K562 (cell line): ENCODE measurements around the gene MALSU1. TPM values are rescaled to one million over a fixed set of nuclear protein-coding genes. Genes with fewer than 3 reads are reported as not detected.

Source experiments
- CBX2 ChIP-seq: fragments of 200-600 bp; sonication (generic); IDR thresholded peaks from one replicate; pipeline ENCODE4 v1.6.1; 2012; ENCODE audit warnings: mild to moderate bottlenecking, low read length, inconsistent platforms; ENCODE audit not compliant: insufficient read depth, poor library complexity, severe bottlenecking
- DPF2 ChIP-seq: fragments of 450-650 bp; IDR thresholded peaks from 2 replicates; pipeline ENCODE4 v1.6.1; 2016
- ILK ChIP-seq: fragments of 450-650 bp; IDR thresholded peaks from 2 replicates; pipeline ENCODE4 v1.6.1; 2016; ENCODE audit warnings: missing genetic modification characterization, low read depth, mild to moderate bottlenecking, missing compliant biosample characterization, moderate library complexity, borderline replicate concordance
- MNT ChIP-seq, 2 experiments: fragments of 450-650 bp; conservative IDR thresholded peaks; 2 replicates each; pipeline ENCODE4 v1.6.1; 2017; ENCODE audit warnings: mild to moderate bottlenecking in 2 of 2, moderate library complexity in 2 of 2
- MYC ChIP-seq, 2 experiments: fragments of 250-450 bp in 1 of 2; sonication (Bioruptor Pico) in 1 of 2; IDR thresholded peaks; 2 replicates each; pipeline versions ENCODE4 v1.5.1 to v1.6.1; 2012 to 2021; ENCODE audit warnings: low read depth in 2 of 2, borderline replicate concordance in 1 of 2, improper control_type of control experiment in 1 of 2, low read length in 1 of 2, mild to moderate bottlenecking in 1 of 2, moderate library complexity in 1 of 2
- MYNN ChIP-seq, 2 experiments: sonication (generic); formaldehyde crosslinking in 1 of 2; IDR thresholded peaks; 2 replicates each; pipeline versions ENCODE4 v1.5.0 to v1.6.1; 2016 to 2020; ENCODE audit warnings: antibody characterized with exemption in 1 of 2, missing genetic modification reagents in 1 of 2
- OTX1 ChIP-seq: fragments of 450-650 bp; formaldehyde crosslinking; IDR thresholded peaks from 2 replicates; pipeline ENCODE4 v1.4.0; 2022; ENCODE audit warnings: mild to moderate bottlenecking
- SIX5 ChIP-seq, 2 experiments: IDR thresholded peaks; 2 replicates each; pipeline ENCODE4 v1.6.1; 2011; ENCODE audit warnings: low read length in 2 of 2, borderline replicate concordance in 1 of 2, low read depth in 1 of 2, mild to moderate bottlenecking in 1 of 2, moderate library complexity in 1 of 2; ENCODE audit not compliant: insufficient read depth in 1 of 2
- SMAD4 ChIP-seq: fragments of 250-450 bp; sonication (Bioruptor Pico); conservative IDR thresholded peaks from 2 replicates; pipeline ENCODE4 v1.8.0; 2021; ENCODE audit warnings: inconsistent platforms, mild to moderate bottlenecking, moderate library complexity
- XRCC3 ChIP-seq: fragments of 450-650 bp; IDR thresholded peaks from 2 replicates; pipeline ENCODE4 v1.6.1; 2017; ENCODE audit warnings: mild to moderate bottlenecking, moderate library complexity
- ZBTB26 ChIP-seq: fragments of 450-650 bp; formaldehyde crosslinking; IDR thresholded peaks from 2 replicates; pipeline ENCODE4 v1.4.0; 2022; ENCODE audit warnings: missing genetic modification characterization
- ZFPM2 ChIP-seq: fragments of 250-450 bp; sonication (Bioruptor Pico); IDR thresholded peaks from 2 replicates; pipeline ENCODE4 v1.5.1; 2022; ENCODE audit warnings: mild to moderate bottlenecking
- ZNF384 ChIP-seq: IDR thresholded peaks from 2 replicates; pipeline ENCODE4 v1.6.1; 2012; ENCODE audit warnings: low read depth, low read length, improper control_type of control experiment
- polyA plus RNA-seq, 8 experiments: library from polyadenylated mRNA; depleted of rRNA in 4 of 8; stranded (reverse) in 5 of 8; unstranded in 3 of 8; fragments of >200 nt; fragmentation: Nextera tagmentation in 2 of 8; fragmentation: Illumina TruSeq in 1 of 8; extraction: Ambion mirVana in 2 of 8; extraction: Trizol in 1 of 8; gene quantifications; 2 replicates each; pipeline versions ENCODE4 v1.2.1 to v1.2.3, GENCODE V29; 2011 to 2014; ENCODE audit warnings: inconsistent platforms in 1 of 8, missing spikeins in 1 of 8
- total RNA-seq, 7 experiments: library from RNA; depleted of rRNA in 6 of 7; stranded (reverse); fragments of >200 nt in 6 of 7; fragmentation: Illumina TruSeq in 2 of 7; extraction: Trizol in 2 of 7; gene quantifications; 2 replicates each; pipeline versions ENCODE4 v1.2.1 to v1.2.3, GENCODE V29; 2011 to 2021; ENCODE audit warnings: low replicate concordance in 1 of 7
- TF ChIP-seq, protein P1 (sequence below): sonication (generic); formaldehyde crosslinking; IDR thresholded peaks from 2 replicates; pipeline ENCODE4 v1.8.1; 2023; ENCODE audit warnings: missing genetic modification reagents, mild to moderate bottlenecking, borderline replicate concordance
- TF ChIP-seq, protein P2 (sequence below): fragments of 450-650 bp; IDR thresholded peaks from 2 replicates; pipeline ENCODE4 v1.6.1; 2018; ENCODE audit not compliant: partially characterized antibody

Gene MALSU1
- total and polyA plus RNA-seq, 9 of the 15 experiments (the other 6 are each of a cell fraction or from before 2014, with no cell fraction given): 12.3 to 308 (median 81.2) TPM

DNA sequence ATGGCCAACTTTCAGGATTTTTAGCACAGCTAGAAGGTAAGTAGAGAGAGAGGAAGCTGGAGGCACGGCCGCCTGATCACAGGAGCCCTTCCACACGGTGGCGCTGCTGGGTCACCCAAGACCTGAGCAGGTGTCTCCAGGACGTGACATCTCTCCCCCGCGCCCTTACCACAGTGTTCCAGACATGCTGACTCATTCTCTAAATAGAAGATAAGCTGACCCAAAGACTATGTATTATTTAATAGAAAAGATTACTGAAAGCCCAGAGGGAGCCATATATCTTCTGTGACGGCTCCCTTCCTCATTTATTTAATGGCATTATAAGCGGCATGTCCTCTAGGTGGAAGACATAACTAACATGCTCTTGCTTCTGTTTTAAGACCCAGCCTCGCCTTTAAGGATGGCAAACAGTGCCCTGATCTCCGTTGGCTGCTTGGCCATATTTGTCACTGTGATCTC, 26.0 kb upstream of the MALSU1 start (continued):
- 0 out of 2 replicates have a peak, but pooled peaks have one; percentile 22 for TF ChIP-seq ZNF384
- TF ChIP-seq ILK (tag): no peak
- peak; percentile 66 for TF ChIP-seq MYC (IDR thresholded peaks at IDR 0.05; ENCODE audit: low read depth, low read length)
- TF ChIP-seq MYC (CRISPR knock-in tag; IDR thresholded peaks at IDR 0.05; ENCODE audit: borderline replicate concordance, low read depth): no peak
- TF ChIP-seq, protein P1, sequence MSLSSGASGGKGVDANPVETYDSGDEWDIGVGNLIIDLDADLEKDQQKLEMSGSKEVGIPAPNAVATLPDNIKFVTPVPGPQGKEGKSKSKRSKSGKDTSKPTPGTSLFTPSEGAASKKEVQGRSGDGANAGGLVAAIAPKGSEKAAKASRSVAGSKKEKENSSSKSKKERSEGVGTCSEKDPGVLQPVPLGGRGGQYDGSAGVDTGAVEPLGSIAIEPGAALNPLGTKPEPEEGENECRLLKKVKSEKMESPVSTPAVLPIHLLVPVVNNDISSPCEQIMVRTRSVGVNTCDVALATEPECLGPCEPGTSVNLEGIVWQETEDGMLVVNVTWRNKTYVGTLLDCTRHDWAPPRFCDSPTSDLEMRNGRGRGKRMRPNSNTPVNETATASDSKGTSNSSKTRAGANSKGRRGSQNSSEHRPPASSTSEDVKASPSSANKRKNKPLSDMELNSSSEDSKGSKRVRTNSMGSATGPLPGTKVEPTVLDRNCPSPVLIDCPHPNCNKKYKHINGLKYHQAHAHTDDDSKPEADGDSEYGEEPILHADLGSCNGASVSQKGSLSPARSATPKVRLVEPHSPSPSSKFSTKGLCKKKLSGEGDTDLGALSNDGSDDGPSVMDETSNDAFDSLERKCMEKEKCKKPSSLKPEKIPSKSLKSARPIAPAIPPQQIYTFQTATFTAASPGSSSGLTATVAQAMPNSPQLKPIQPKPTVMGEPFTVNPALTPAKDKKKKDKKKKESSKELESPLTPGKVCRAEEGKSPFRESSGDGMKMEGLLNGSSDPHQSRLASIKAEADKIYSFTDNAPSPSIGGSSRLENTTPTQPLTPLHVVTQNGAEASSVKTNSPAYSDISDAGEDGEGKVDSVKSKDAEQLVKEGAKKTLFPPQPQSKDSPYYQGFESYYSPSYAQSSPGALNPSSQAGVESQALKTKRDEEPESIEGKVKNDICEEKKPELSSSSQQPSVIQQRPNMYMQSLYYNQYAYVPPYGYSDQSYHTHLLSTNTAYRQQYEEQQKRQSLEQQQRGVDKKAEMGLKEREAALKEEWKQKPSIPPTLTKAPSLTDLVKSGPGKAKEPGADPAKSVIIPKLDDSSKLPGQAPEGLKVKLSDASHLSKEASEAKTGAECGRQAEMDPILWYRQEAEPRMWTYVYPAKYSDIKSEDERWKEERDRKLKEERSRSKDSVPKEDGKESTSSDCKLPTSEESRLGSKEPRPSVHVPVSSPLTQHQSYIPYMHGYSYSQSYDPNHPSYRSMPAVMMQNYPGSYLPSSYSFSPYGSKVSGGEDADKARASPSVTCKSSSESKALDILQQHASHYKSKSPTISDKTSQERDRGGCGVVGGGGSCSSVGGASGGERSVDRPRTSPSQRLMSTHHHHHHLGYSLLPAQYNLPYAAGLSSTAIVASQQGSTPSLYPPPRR (CRISPR knock-in tag): no peak
- TF ChIP-seq, protein P2, sequence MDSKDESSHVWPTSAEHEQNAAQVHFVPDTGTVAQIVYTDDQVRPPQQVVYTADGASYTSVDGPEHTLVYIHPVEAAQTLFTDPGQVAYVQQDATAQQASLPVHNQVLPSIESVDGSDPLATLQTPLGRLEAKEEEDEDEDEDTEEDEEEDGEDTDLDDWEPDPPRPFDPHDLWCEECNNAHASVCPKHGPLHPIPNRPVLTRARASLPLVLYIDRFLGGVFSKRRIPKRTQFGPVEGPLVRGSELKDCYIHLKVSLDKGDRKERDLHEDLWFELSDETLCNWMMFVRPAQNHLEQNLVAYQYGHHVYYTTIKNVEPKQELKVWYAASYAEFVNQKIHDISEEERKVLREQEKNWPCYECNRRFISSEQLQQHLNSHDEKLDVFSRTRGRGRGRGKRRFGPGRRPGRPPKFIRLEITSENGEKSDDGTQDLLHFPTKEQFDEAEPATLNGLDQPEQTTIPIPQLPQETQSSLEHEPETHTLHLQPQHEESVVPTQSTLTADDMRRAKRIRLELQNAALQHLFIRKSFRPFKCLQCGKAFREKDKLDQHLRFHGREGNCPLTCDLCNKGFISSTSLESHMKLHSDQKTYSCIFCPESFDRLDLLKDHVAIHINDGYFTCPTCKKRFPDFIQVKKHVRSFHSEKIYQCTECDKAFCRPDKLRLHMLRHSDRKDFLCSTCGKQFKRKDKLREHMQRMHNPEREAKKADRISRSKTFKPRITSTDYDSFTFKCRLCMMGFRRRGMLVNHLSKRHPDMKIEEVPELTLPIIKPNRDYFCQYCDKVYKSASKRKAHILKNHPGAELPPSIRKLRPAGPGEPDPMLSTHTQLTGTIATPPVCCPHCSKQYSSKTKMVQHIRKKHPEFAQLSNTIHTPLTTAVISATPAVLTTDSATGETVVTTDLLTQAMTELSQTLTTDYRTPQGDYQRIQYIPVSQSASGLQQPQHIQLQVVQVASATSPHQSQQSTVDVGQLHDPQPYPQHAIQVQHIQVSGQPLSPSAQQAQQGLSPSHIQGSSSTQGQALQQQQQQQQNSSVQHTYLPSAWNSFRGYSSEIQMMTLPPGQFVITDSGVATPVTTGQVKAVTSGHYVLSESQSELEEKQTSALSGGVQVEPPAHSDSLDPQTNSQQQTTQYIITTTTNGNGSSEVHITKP: peak; percentile 47
- TF ChIP-seq ZBTB26 (CRISPR knock-in tag): no peak
- no peak; the same call in 1 of the 2 replicates for TF ChIP-seq MYNN (IDR thresholded peaks at IDR 0.05)
- TF ChIP-seq MYNN (CRISPR knock-in tag; IDR thresholded peaks at IDR 0.05): no peak
- TF ChIP-seq MNT (conservative IDR thresholded peaks at IDR 0.05): peak; percentile 28 to 60; a peak in 3 of 4 replicates
- peak; percentile 91 for TF ChIP-seq DPF2
- TF ChIP-seq SIX5 (IDR thresholded peaks at IDR 0.05; ENCODE audit: borderline replicate concordance in 1 of 2, insufficient read depth in 1 of 2, low read depth in 1 of 2, low read length in 2 of 2): no peak
- TF ChIP-seq SMAD4: peak; percentile 97
- no peak for TF ChIP-seq OTX1 (CRISPR knock-in tag)
- no peak for TF ChIP-seq ZFPM2
- no peak for TF ChIP-seq CBX2
- no peak for TF ChIP-seq XRCC3
